ENCODE data around the gene ZNF366.
A peak's percentile ranks its signal among the peaks of the same experiment; 100 is the strongest.

The ZNF366 gene

GRCh38 chr5:72453246-72453775, 53.9 kb downstream of the ZNF366 start:
- DNase-seq (ENCODE audit: low spot score), result no peak

GRCh38 chr5:72452515-72453245, 54.5 kb downstream of the ZNF366 start:
- TF ChIP-seq CTCF (IDR thresholded peaks at IDR 0.05; ENCODE audit: extremely low read depth, missing control alignments), result no peak
- no peak for DNase-seq (ENCODE audit: low spot score)

More at GRCh38 chr5:72453246-72453775, 53.9 kb downstream of the ZNF366 start:
- no peak for TF ChIP-seq CTCF (IDR thresholded peaks at IDR 0.05; ENCODE audit: extremely low read depth, missing control alignments)

- peak; percentile 78 for DNase-seq (ENCODE audit: low spot score)
- TF ChIP-seq CTCF (IDR thresholded peaks at IDR 0.05; ENCODE audit: extremely low read depth, missing control alignments), result no peak
Measured at GRCh38 chr5:72451741-72452505, 55.3 kb downstream of the ZNF366 start.

- DNase-seq (ENCODE audit: low spot score), result no peak
- no peak for TF ChIP-seq CTCF (IDR thresholded peaks at IDR 0.05; ENCODE audit: extremely low read depth, missing control alignments)
Measured at GRCh38 chr5:72448368-72448767, 58.8 kb downstream of the ZNF366 start.

GRCh38 chr5:72447751-72448150, 59.5 kb downstream of the ZNF366 start:
- TF ChIP-seq CTCF (IDR thresholded peaks at IDR 0.05; ENCODE audit: extremely low read depth, missing control alignments), result no peak
- DNase-seq (ENCODE audit: low spot score), result no peak

- no peak for TF ChIP-seq CTCF (IDR thresholded peaks at IDR 0.05; ENCODE audit: extremely low read depth, missing control alignments)
- no peak for DNase-seq (ENCODE audit: low spot score)
Measured at GRCh38 chr5:72445969-72446368, 61.2 kb downstream of the ZNF366 start.

GRCh38 chr5:72443883-72444282, 63.3 kb downstream of the ZNF366 start:
- TF ChIP-seq CTCF (IDR thresholded peaks at IDR 0.05; ENCODE audit: extremely low read depth, missing control alignments), result no peak

More at GRCh38 chr5:72443883-72444282, 63.3 kb downstream of the ZNF366 start:
- DNase-seq (ENCODE audit: low spot score), result no peak
